Activated CD4-positive, alpha-beta memory T cell treated with anti-CD3 and anti-CD28 coated beads for 36 hours (primary cell): ENCODE results near the gene ANKS1B. TPM values are rescaled to one million over a fixed set of nuclear protein-coding genes. Genes with fewer than 3 reads are reported as not detected.
"Not testable (repeated sequence)": the region's sequence is repeated elsewhere in the genome, so short reads cannot be mapped to it uniquely, and the experiment has no call there.

Experiments
- CTCF ChIA-PET: fragments of 350-600 bp; sonication (Branson Sonifier 250); formaldehyde crosslinking; loops from one replicate; lab custom pipeline; 2021; ENCODE audit warnings: antibody characterized with exemption, inconsistent platforms; lab: Charles Lee
- POLR2A ChIA-PET: fragments of 350-600 bp; sonication (Branson Sonifier 250); formaldehyde crosslinking; loops from one replicate; lab custom pipeline; 2021; ENCODE audit warnings: antibody characterized with exemption; lab: Charles Lee
- DNase-seq: peaks from one replicate; pipeline ENCODE4 v3.0.0-alpha.2; 2020
- H3K27ac Mint-ChIP-seq: one replicate; pipeline ENCODE4 v1.8.0; 2021; ENCODE audit warnings: mixed read lengths
- H3K27me3 Mint-ChIP-seq: one replicate; pipeline ENCODE4 v1.8.0; 2021; ENCODE audit warnings: mixed read lengths
- H3K36me3 Mint-ChIP-seq: one replicate; pipeline ENCODE4 v1.8.0; 2021; ENCODE audit warnings: mixed read lengths
- H3K4me1 Mint-ChIP-seq: one replicate; pipeline ENCODE4 v1.8.0; 2021; ENCODE audit warnings: low read depth, mixed read lengths
- H3K4me3 Mint-ChIP-seq: one replicate; pipeline ENCODE4 v1.8.0; 2021; ENCODE audit warnings: mild to moderate bottlenecking, mixed read lengths
- H3K9me3 Mint-ChIP-seq: one replicate; pipeline ENCODE4 v1.8.0; 2021; ENCODE audit warnings: mixed read lengths
- intact Hi-C: fragments of 100-400 bp; cut with micrococcal nuclease; formaldehyde crosslinking; loops from one replicate; pipeline ENCODE4 v1.15.1; 2023
- total RNA-seq, 2 experiments: library from RNA; stranded (reverse); gene quantifications; one replicate each; pipeline ENCODE4 v1.2.3, GENCODE V29; 2021

Gene ANKS1B
- total RNA-seq, 2 experiments from 2014 or later = 0.97 to 1.0 TPM

GRCh38 chr12:99367181-99367580 lies 617.6 kb downstream of the ANKS1B start:
- intact Hi-C loops = no loop called here
- Mint-ChIP-seq H3K36me3 (no peaks in the 10 kb centered on the region), H3K4me1 (no peaks in the 10 kb centered on the region), H3K4me3 (no peak overlapping the region), H3K9me3 (no peaks in the 10 kb centered on the region), H3K27ac (no peak overlapping the region), H3K27me3 (no peaks in the 10 kb centered on the region)
- POLR2A ChIA-PET = no interaction called here
- CTCF ChIA-PET = no interaction called here
- DNase-seq = no peak

DNA sequence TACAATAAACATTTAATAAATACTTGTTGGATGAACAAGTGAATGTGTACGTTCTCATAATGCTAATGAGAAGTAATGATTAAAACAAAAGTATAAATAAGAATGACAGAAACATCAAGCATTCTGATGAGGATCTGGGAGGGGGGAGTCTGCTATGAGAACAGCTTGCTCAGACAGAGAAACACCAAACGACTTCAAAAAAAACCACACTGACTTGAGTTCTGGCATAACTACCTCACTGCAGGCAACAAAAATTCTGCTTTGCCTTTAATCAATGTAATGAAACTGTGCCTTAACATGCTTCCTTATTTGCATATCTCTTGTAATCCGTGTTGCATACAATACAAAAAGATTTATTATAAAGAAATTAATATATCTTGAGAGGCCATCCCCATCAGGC lies 632.5 kb downstream of the ANKS1B start:
- ChIA-PET CTCF (no interaction called here), POLR2A (no interaction called here)
- H3K4me3 Mint-ChIP-seq = no peak overlapping the region
- H3K27ac Mint-ChIP-seq = no peak overlapping the region
- no peaks in the 10 kb centered on the region for H3K9me3 Mint-ChIP-seq
- no peaks in the 10 kb centered on the region for H3K27me3 Mint-ChIP-seq
- intact Hi-C loops = no loop called here
- H3K36me3 Mint-ChIP-seq = no peaks in the 10 kb centered on the region
- H3K4me1 Mint-ChIP-seq = no peaks in the 10 kb centered on the region
- no peak for DNase-seq

DNA sequence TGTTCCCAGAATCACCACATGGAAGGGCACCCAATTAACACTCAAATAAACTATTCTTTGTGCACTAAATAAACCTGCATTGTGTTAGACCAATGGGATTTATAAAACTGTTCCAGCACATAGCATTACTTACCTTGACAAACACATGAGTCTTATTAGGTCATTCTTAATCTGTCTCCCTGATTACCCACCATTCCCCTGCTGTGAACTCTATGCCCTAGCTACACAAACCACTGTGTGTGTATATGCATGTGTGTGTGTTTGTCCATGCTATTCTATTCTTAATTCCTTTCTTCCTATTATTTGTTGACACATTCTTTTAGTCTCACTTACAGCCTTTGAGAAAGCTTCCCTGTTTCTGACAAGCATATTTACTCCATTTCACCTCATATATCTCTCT lies 640.8 kb downstream of the ANKS1B start:
- POLR2A ChIA-PET = no interaction called here
- no peak overlapping the region for H3K4me3 Mint-ChIP-seq

DNA sequence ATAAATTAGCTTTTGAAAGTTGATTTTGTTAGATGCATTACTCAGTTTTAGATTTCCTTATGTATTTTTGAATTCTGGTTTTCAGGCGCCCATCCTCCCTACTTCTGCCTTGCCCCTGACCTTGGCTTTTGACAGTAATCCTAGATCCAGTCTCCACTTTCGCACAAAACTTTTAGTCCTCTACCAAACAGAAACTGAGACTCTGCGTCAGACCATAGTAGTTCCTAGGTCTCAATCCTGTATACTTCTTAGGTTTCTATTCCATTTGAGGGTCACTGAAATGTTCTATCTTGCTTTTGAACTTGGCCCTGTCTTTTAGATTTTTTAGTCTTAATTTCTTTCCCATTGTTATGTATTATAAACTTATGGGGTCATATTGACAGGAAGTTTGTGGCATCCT lies 645.1 kb downstream of the ANKS1B start:
- no peak overlapping the region for H3K27ac Mint-ChIP-seq
- intact Hi-C loops = no loop called here
- DNase-seq = no peak
- CTCF ChIA-PET = no interaction called here
- peaks cover 21% of the 10 kb centered on the region for H3K9me3 Mint-ChIP-seq
- no peaks in the 10 kb centered on the region for H3K36me3 Mint-ChIP-seq
- H3K4me3 Mint-ChIP-seq = no peak overlapping the region
- POLR2A ChIA-PET = no interaction called here
- H3K4me1 Mint-ChIP-seq = no peaks in the 10 kb centered on the region
- no peaks in the 10 kb centered on the region for H3K27me3 Mint-ChIP-seq

More for the DNA sequence above, 640.8 kb downstream of the ANKS1B start:
- peaks cover 5% of the 10 kb centered on the region for H3K9me3 Mint-ChIP-seq
- H3K27me3 Mint-ChIP-seq = no peaks in the 10 kb centered on the region
- H3K36me3 Mint-ChIP-seq = no peaks in the 10 kb centered on the region
- no peak overlapping the region for H3K27ac Mint-ChIP-seq
- DNase-seq = no peak
- intact Hi-C loops = no loop called here
- no peaks in the 10 kb centered on the region for H3K4me1 Mint-ChIP-seq
- CTCF ChIA-PET = no interaction called here

DNA sequence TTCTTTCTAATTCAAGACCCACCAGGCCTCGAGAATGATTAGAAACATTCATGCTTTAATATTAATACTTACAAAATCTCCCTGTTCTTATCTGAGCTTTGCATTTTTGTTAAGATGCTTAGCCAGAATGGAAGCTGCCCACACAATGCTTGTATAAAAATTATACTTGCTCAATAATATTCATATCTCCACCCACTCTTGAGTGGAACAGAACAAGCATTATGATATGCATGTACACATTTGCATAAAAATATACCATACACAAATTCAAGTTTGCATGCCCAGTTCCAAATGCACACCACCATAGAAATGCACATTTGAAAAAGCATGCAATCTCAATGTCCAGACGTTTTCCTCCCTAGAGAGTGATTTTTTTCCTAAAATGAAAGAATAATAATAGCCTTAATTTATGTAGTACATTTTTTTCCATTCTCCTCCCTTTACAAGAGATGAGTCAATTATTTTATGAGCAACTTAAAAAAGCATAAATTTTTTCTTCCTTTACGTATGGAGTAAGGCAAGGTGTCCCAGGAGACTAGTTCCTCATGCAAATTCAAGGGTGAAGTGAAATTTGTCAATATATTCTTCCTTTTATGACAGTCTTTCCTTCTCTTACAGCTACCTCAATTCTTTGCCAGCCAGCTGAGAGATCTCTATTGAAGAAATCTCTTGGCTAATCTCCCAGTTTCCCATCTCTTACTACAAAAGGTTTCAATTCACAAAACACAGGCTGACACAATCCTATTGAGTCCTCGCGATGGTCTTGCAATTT lies 650.3 kb downstream of the ANKS1B start:
- ChIA-PET POLR2A (no interaction called here), CTCF (no interaction called here)
- no peak overlapping the region for H3K27ac Mint-ChIP-seq
- peaks cover 18% of the 10 kb centered on the region for H3K9me3 Mint-ChIP-seq
- no peak for DNase-seq
- H3K36me3 Mint-ChIP-seq = no peaks in the 10 kb centered on the region
- H3K27me3 Mint-ChIP-seq = no peaks in the 10 kb centered on the region
- no peaks in the 10 kb centered on the region for H3K4me1 Mint-ChIP-seq
- H3K4me3 Mint-ChIP-seq = no peak overlapping the region
- intact Hi-C loops = no loop called here

GRCh38 chr12:99332936-99333591 lies 651.7 kb downstream of the ANKS1B start:
- H3K27me3 Mint-ChIP-seq = no peaks in the 10 kb centered on the region
- no peak overlapping the region for H3K27ac Mint-ChIP-seq
- ChIA-PET CTCF (no interaction called here), POLR2A (no interaction called here)
- H3K36me3 Mint-ChIP-seq = no peaks in the 10 kb centered on the region
- DNase-seq = no peak
- no peaks in the 10 kb centered on the region for H3K4me1 Mint-ChIP-seq
- H3K4me3 Mint-ChIP-seq = no peak overlapping the region
- peaks cover 19% of the 10 kb centered on the region for H3K9me3 Mint-ChIP-seq
- intact Hi-C loops = no loop called here

- no peaks in the 10 kb centered on the region for H3K27me3 Mint-ChIP-seq
- intact Hi-C loops = no loop called here
- no peaks in the 10 kb centered on the region for H3K36me3 Mint-ChIP-seq
- ChIA-PET CTCF (no interaction called here), POLR2A (no interaction called here)
- no peaks in the 10 kb centered on the region for H3K4me1 Mint-ChIP-seq
- H3K4me3 Mint-ChIP-seq = no peak overlapping the region
- peaks cover 9% of the 10 kb centered on the region for H3K9me3 Mint-ChIP-seq
- no peak overlapping the region for H3K27ac Mint-ChIP-seq
- no peak for DNase-seq
Measured at GRCh38 chr12:99330216-99330615, 654.5 kb downstream of the ANKS1B start.

DNA sequence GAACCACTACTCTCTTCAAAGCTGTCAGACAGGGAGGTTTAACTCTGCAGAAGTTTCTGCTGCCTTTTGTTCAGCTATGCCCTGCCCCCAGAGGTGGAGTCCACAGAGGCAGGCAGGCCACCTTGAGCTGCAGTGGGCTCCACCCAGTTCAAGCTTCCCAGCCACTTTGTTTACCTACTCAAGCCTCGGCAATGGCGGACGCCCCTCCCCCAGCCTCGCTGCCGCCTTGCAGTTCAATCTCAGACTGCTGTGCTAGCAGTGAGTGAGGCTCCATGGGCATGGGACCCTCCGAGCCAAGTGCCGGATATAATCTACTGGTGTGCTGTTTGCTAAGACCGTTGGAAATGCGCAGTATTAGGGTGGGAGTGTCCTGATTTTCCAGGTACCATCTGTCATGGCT lies 663.5 kb downstream of the ANKS1B start:
- H3K27ac Mint-ChIP-seq, H3K36me3 Mint-ChIP-seq, H3K27me3 Mint-ChIP-seq, H3K4me3 Mint-ChIP-seq, DNase-seq, CTCF ChIA-PET, intact Hi-C loops, POLR2A ChIA-PET, H3K4me1 Mint-ChIP-seq: not testable (repeated sequence)
- H3K9me3 Mint-ChIP-seq = peaks cover 38% of the 10 kb centered on the region

- ChIA-PET POLR2A (no interaction called here), CTCF (interaction anchor here (0.7 kb wide), 1 partner anchor 798 kb away, joined by 3 read pairs; no protein-coding TSS in a partner anchor)
- Mint-ChIP-seq H3K27ac (no peak overlapping the region), H3K36me3 (no peaks in the 10 kb centered on the region), H3K4me3 (no peak overlapping the region), H3K9me3 (peaks cover 13% of the 10 kb centered on the region), H3K27me3 (no peaks in the 10 kb centered on the region), H3K4me1 (no peaks in the 10 kb centered on the region)
- intact Hi-C loops = no loop called here
- DNase-seq = no peak
Measured at GRCh38 chr12:99311373-99311772, 673.4 kb downstream of the ANKS1B start.

GRCh38 chr12:99309812-99310211 lies 674.9 kb downstream of the ANKS1B start:
- intact Hi-C loops = no loop called here
- CTCF ChIA-PET = no interaction called here
- Mint-ChIP-seq H3K4me3 (no peak overlapping the region), H3K4me1 (no peaks in the 10 kb centered on the region), H3K9me3 (peaks cover 14% of the 10 kb centered on the region), H3K27ac (no peak overlapping the region), H3K27me3 (no peaks in the 10 kb centered on the region), H3K36me3 (no peaks in the 10 kb centered on the region)
- POLR2A ChIA-PET = no interaction called here
- DNase-seq = no peak

DNA sequence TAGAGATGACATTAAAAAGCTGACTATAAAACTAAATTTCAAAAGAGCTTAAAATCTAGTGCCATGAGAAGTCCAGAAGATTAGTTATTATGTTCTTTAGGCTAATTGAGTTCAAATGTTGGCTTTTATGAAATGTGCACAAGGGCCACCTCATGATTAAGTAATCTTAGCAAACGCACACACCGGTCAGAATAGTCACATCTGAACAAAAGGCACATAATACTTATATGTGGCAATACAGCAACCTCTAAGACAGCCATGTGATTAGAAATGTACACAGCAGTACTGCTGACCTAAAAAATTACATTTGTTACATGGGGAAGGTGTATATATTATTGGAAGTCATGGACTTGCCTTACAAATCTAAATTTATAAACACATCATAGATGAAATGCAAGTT lies 681.9 kb downstream of the ANKS1B start:
- POLR2A ChIA-PET = no interaction called here
- Mint-ChIP-seq H3K36me3 (no peaks in the 10 kb centered on the region), H3K4me3 (no peak overlapping the region), H3K27ac (no peak overlapping the region), H3K4me1 (no peaks in the 10 kb centered on the region), H3K27me3 (no peaks in the 10 kb centered on the region), H3K9me3 (peaks cover 6% of the 10 kb centered on the region)
- DNase-seq = no peak
- intact Hi-C loops = no loop called here
- CTCF ChIA-PET = no interaction called here

DNA sequence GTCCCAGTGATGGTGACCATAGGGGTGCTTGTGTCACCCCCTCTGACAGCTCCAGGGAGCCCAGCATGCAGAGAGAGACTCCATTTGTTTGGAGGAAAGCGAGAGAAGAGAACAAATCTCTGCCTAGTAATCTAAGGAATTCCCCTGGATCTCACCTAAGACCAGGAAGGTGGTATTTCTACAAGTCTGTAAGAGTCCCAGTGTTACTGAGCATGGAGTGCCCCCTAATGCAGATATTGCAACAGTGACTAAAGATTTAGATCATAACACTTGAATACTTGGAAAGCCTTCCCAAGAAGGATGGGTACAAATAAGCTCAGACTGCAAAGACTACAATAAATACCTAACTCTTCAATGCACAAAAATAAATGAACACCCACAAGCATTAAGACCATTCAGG lies 697.6 kb downstream of the ANKS1B start:
- no peak overlapping the region for H3K27ac Mint-ChIP-seq
- no peaks in the 10 kb centered on the region for H3K27me3 Mint-ChIP-seq
- ChIA-PET POLR2A (no interaction called here), CTCF (no interaction called here)
- no peaks in the 10 kb centered on the region for H3K4me1 Mint-ChIP-seq
- intact Hi-C loops = no loop called here
- H3K36me3 Mint-ChIP-seq = no peaks in the 10 kb centered on the region
- H3K4me3 Mint-ChIP-seq = no peak overlapping the region
- peaks cover 27% of the 10 kb centered on the region for H3K9me3 Mint-ChIP-seq
- DNase-seq = no peak

GRCh38 chr12:99284161-99284560 lies 700.6 kb downstream of the ANKS1B start:
- ChIA-PET CTCF (no interaction called here), POLR2A (no interaction called here)
- no peak overlapping the region for H3K27ac Mint-ChIP-seq
- no peak overlapping the region for H3K4me3 Mint-ChIP-seq
- peaks cover 4% of the 10 kb centered on the region for H3K9me3 Mint-ChIP-seq
- no peak for DNase-seq
- intact Hi-C loops = no loop called here
- H3K36me3 Mint-ChIP-seq = no peaks in the 10 kb centered on the region
- H3K27me3 Mint-ChIP-seq = no peaks in the 10 kb centered on the region
- no peaks in the 10 kb centered on the region for H3K4me1 Mint-ChIP-seq
